K562 (cell line): ENCODE measurements around the gene NEU1. TPM values are rescaled to one million over a fixed set of nuclear protein-coding genes. Genes with fewer than 3 reads are reported as not detected.

Source experiments
- C11orf30 ChIP-seq: fragments of 450-650 bp; IDR thresholded peaks from 2 replicates; pipeline ENCODE4 v1.6.1; 2016; ENCODE audit warnings: low read depth, mild to moderate bottlenecking
- CBX2 ChIP-seq: fragments of 200-600 bp; sonication (generic); IDR thresholded peaks from one replicate; pipeline ENCODE4 v1.6.1; 2012; ENCODE audit warnings: mild to moderate bottlenecking, low read length, inconsistent platforms; ENCODE audit not compliant: insufficient read depth, poor library complexity, severe bottlenecking
- CC2D1A ChIP-seq: fragments of 450-650 bp; IDR thresholded peaks from 2 replicates; pipeline ENCODE4 v1.6.1; 2017; ENCODE audit warnings: mild to moderate bottlenecking
- FOXM1 ChIP-seq, 2 experiments: fragments of 450-650 bp in 1 of 2; sonication (generic) in 1 of 2; formaldehyde crosslinking in 1 of 2; IDR thresholded peaks; 2 replicates each; pipeline versions ENCODE4 v1.6.1 to v1.9.0; 2017 to 2022; ENCODE audit warnings: low read depth in 2 of 2, mild to moderate bottlenecking in 2 of 2, missing genetic modification reagents in 1 of 2, moderate library complexity in 1 of 2
- HDGF ChIP-seq: fragments of 450-650 bp; IDR thresholded peaks from 2 replicates; pipeline ENCODE4 v1.6.1; 2016
- KDM2B ChIP-seq: fragments of 250-450 bp; sonication (Bioruptor Pico); IDR thresholded peaks from 2 replicates; pipeline ENCODE4 v1.8.0; 2021; ENCODE audit warnings: mild to moderate bottlenecking, moderate library complexity
- KDM4B ChIP-seq, 2 experiments: fragments of 450-650 bp in 1 of 2; sonication (generic) in 1 of 2; IDR thresholded peaks; 2 replicates each; pipeline ENCODE4 v1.6.1; 2016 to 2017; ENCODE audit warnings: borderline replicate concordance in 2 of 2, antibody characterized with exemption in 1 of 2, low read depth in 1 of 2, mild to moderate bottlenecking in 1 of 2
- MAFF ChIP-seq: IDR thresholded peaks from 2 replicates; pipeline ENCODE4 v1.6.1; 2012; ENCODE audit warnings: low read length, improper control_type of control experiment
- NUFIP1 ChIP-seq: fragments of 450-650 bp; IDR thresholded peaks from 2 replicates; pipeline ENCODE4 v1.6.1; 2018; ENCODE audit not compliant: partially characterized antibody
- PHB ChIP-seq: fragments of 250-450 bp; sonication (Bioruptor Pico); IDR thresholded peaks from 2 replicates; pipeline ENCODE4 v1.5.0; 2021
- SPI1 ChIP-seq: IDR thresholded peaks from 2 replicates; pipeline ENCODE4 v1.6.1; 2011; ENCODE audit warnings: low read depth, low read length, control low read depth, borderline replicate concordance
- ZBTB7A ChIP-seq: IDR thresholded peaks from 2 replicates; pipeline ENCODE4 v1.6.1; 2011; ENCODE audit warnings: low read depth, mild to moderate bottlenecking, low read length, moderate library complexity, borderline replicate concordance; ENCODE audit not compliant: control insufficient read depth
- ZFP1 ChIP-seq: fragments of 450-650 bp; formaldehyde crosslinking; IDR thresholded peaks from 2 replicates; pipeline ENCODE4 v1.4.0; 2020; ENCODE audit warnings: mild to moderate bottlenecking, mixed read lengths
- ZNF324 ChIP-seq: fragments of 250-450 bp; sonication (Bioruptor Pico); IDR thresholded peaks from 2 replicates; pipeline ENCODE4 v1.4.0; 2020; ENCODE audit warnings: mild to moderate bottlenecking
- ZNF778 ChIP-seq: fragments of 450-650 bp; formaldehyde crosslinking; IDR thresholded peaks from 2 replicates; pipeline ENCODE4 v1.4.0; 2020; ENCODE audit warnings: mild to moderate bottlenecking, moderate library complexity
- polyA plus RNA-seq, 8 experiments: library from polyadenylated mRNA; depleted of rRNA in 4 of 8; stranded (reverse) in 5 of 8; unstranded in 3 of 8; fragments of >200 nt; fragmentation: Nextera tagmentation in 2 of 8; fragmentation: Illumina TruSeq in 1 of 8; extraction: Ambion mirVana in 2 of 8; extraction: Trizol in 1 of 8; gene quantifications; 2 replicates each; pipeline versions ENCODE4 v1.2.1 to v1.2.3, GENCODE V29; 2011 to 2014; ENCODE audit warnings: inconsistent platforms in 1 of 8, missing spikeins in 1 of 8
- total RNA-seq, 7 experiments: library from RNA; depleted of rRNA in 6 of 7; stranded (reverse); fragments of >200 nt in 6 of 7; fragmentation: Illumina TruSeq in 2 of 7; extraction: Trizol in 2 of 7; gene quantifications; 2 replicates each; pipeline versions ENCODE4 v1.2.1 to v1.2.3, GENCODE V29; 2011 to 2021; ENCODE audit warnings: low replicate concordance in 1 of 7
- TF ChIP-seq, protein P1 (sequence below): sonication (generic); formaldehyde crosslinking; IDR thresholded peaks from 2 replicates; pipeline ENCODE4 v1.8.1; 2022; ENCODE audit warnings: missing genetic modification reagents
- TF ChIP-seq, protein P2 (sequence below): fragments of 450-650 bp; IDR thresholded peaks from 2 replicates; pipeline ENCODE4 v1.6.1; 2017; ENCODE audit warnings: mild to moderate bottlenecking, moderate library complexity
- TF ChIP-seq, protein P3 (sequence below): fragments of 450-650 bp; IDR thresholded peaks from 2 replicates; pipeline ENCODE4 v1.6.1; 2016; ENCODE audit warnings: low read depth, mild to moderate bottlenecking, moderate library complexity
- TF ChIP-seq, protein P4 (sequence below): sonication (generic); formaldehyde crosslinking; IDR thresholded peaks from 2 replicates; pipeline ENCODE4 v1.8.0; 2022; ENCODE audit warnings: mild to moderate bottlenecking, missing genetic modification reagents
- TF ChIP-seq, protein P5 (sequence below): fragments of 250-450 bp; sonication (Bioruptor Pico); IDR thresholded peaks from 2 replicates; pipeline ENCODE4 v1.5.0; 2021; ENCODE audit warnings: mild to moderate bottlenecking, moderate library complexity

Gene NEU1
- total and polyA plus RNA-seq, 9 of the 15 experiments (the other 6 are each of a cell fraction or from before 2014, with no cell fraction given): 14.8 to 67.8 (median 51.0) TPM

DNA sequence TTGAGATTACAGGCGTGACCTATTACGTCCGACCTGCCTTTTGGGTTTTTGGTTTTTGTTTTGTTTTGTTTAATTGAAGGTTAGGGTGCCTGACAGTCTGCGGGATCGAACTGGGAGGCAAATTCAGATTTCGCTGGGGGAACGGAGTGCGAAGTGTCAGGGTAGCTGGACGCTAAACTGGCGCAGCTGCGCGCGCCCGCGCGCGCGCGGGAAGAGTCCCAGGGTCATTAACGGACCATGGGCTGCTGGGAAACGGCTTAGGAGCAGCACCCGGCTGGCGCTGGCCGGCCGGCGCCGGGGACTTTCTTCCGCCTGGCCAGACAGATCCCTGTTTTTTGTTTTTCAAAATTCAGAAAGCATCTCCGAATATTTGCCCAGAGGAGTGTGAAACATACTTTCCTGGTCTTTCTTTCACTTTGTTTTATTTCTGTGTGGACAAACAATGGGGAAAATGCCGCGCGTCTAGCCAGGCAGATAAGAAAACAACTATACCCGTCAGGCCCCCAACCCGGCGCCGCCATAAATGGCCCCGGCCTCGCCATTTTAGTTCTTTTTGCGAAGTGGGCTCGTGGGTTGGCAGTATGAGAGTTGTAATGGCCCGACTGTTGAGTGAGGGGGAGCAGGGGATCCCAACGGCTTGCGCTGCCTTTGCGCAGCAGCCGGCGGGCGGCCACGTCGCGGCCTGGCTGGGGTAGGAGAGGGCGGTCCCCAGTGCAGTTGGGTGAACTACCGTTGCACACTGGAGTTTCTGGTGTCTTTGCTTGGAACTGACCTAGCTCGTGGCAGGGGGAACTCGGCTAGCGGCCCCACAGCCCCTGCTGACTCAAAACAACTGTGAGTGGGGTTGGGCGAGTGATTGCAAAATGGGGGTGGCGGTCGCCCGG is 28.0 kb downstream of the NEU1 start (continued):
- TF ChIP-seq CBX2 (no peak), ZNF324 (peak; percentile 46; the same call in 1 of the 2 replicates), C11orf30 (no peak), ZNF778 (no peak), SPI1 (no peak), FOXM1 (IDR thresholded peaks at IDR 0.05; ENCODE audit: low read depth) (peak; percentile 75; the same call in 1 of the 2 replicates), FOXM1 (CRISPR knock-in tag; IDR thresholded peaks at IDR 0.05; ENCODE audit: low read depth) (peak; percentile 95; the same call in 1 of the 2 replicates), KDM4B (IDR thresholded peaks at IDR 0.05; ENCODE audit: borderline replicate concordance in 2 of 2, low read depth in 1 of 2) (peak in 1 of 2 experiments; percentile 85; a peak in 2 of 4 replicates), HDGF (peak; percentile 97), ZFP1 (CRISPR knock-in tag) (peak; percentile 70; the same call in 1 of the 2 replicates), ZBTB7A (peak; percentile 58; the same call in 1 of the 2 replicates), CC2D1A (peak; percentile 77), MAFF (no peak; the same call in 1 of the 2 replicates), KDM2B (CRISPR knock-in tag) (peak; percentile 80), NUFIP1 (no peak), PHB (CRISPR knock-in tag) (peak; percentile 79)
- TF ChIP-seq, protein P1, sequence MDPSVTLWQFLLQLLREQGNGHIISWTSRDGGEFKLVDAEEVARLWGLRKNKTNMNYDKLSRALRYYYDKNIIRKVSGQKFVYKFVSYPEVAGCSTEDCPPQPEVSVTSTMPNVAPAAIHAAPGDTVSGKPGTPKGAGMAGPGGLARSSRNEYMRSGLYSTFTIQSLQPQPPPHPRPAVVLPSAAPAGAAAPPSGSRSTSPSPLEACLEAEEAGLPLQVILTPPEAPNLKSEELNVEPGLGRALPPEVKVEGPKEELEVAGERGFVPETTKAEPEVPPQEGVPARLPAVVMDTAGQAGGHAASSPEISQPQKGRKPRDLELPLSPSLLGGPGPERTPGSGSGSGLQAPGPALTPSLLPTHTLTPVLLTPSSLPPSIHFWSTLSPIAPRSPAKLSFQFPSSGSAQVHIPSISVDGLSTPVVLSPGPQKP (CRISPR knock-in tag): no peak
- TF ChIP-seq, protein P2, sequence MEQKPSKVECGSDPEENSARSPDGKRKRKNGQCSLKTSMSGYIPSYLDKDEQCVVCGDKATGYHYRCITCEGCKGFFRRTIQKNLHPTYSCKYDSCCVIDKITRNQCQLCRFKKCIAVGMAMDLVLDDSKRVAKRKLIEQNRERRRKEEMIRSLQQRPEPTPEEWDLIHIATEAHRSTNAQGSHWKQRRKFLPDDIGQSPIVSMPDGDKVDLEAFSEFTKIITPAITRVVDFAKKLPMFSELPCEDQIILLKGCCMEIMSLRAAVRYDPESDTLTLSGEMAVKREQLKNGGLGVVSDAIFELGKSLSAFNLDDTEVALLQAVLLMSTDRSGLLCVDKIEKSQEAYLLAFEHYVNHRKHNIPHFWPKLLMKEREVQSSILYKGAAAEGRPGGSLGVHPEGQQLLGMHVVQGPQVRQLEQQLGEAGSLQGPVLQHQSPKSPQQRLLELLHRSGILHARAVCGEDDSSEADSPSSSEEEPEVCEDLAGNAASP: no peak
- TF ChIP-seq, protein P3, sequence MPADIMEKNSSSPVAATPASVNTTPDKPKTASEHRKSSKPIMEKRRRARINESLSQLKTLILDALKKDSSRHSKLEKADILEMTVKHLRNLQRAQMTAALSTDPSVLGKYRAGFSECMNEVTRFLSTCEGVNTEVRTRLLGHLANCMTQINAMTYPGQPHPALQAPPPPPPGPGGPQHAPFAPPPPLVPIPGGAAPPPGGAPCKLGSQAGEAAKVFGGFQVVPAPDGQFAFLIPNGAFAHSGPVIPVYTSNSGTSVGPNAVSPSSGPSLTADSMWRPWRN: peak; percentile 58
- TF ChIP-seq, protein P4, sequence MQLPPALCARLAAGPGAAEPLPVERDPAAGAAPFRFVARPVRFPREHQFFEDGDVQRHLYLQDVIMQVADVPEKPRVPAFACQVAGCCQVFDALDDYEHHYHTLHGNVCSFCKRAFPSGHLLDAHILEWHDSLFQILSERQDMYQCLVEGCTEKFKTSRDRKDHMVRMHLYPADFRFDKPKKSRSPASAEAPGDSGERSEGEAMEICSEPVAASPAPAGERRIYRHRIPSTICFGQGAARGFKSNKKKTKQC (CRISPR knock-in tag): peak; percentile 97
- TF ChIP-seq, protein P5, sequence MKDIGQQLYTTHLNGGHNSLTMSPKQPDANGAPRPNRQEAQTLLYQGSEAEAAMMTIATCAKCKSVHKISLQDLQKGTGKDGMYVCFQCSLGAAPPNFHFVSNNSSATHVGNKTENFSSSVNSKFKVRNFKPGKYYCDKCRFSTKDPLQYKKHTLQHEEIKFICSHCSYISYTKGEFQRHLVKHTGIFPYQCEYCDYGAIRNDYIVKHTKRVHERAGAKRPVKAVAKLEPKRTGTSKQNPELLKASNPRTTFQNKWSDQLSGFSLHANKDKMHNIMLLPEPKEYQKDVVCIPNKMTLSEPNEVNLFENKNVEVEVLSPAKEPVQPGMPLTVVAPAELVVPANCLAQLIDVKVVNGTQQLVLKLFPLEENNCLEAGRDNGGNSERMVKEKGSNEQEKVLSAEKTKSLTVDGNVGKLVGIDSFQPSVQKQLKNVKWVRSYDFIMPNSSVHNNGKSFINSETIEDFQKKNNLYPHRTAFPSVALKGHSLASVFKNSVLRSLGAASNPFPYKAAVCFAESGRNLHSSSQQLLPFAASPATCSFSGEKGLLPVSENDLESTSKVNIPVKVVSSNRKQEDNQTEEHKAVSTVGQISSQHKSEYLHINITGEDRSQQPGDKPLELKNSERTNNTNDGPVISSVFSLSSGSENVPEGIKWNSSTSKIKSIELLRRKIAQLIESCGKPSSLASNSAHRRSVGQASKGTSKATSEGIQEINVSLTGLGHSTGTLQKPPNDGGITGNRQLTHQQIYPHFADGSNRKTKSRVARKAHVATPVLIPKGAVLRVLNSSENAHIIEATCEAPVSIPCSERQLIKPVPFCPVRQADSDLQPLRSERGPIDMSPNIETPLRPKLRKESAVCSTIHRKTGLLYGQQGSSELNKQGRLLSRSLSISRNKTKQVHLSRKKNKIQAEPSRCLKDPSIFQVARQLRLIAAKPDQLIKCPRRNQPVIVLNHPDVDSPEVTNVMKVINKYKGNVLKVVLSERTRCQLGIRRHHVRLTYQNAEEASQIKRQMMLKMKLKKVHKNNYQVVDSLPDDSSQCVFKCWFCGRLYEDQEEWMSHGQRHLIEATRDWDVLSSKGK: 0 out of 2 replicates have a peak, but pooled peaks have one; percentile 62
